ENCODE measurements around the gene EIF2A.

The EIF2A gene

GRCh38 chr3:150603153-150603979, 56.8 kb downstream of the EIF2A start, which contains the start of gene SELENOT:
Gene SELENOT, plus strand, starts transcription at chr3:150603321. Its CDS starts 42 bp downstream, at chr3:150603363.
- CTCF ChIA-PET, result interaction anchor here (0.7 to 1.3 kb wide), 4 partner anchors 10 to 993 kb away, joined by 3 to 6 read pairs (median 3); no protein-coding TSS in a partner anchor
- POLR2A ChIA-PET (ENCODE audit: low non-redundant PET), result interaction anchor here (0.7 kb wide), 1 partner anchor 9 kb away, joined by 4 read pairs; no protein-coding TSS in a partner anchor
- H3K27ac ChIP-seq, result peak within 1 kb of the TSS; percentile 99
- peak; percentile 17; the same call in 1 of the 2 replicates for TF ChIP-seq CTCF (conservative IDR thresholded peaks at IDR 0.05; ENCODE audit: low read depth)
- DNase-seq (ENCODE audit: low spot score), result peak; percentile 98

GRCh38 chr3:150603980-150604319, 57.4 kb downstream of the EIF2A start:
- POLR2A ChIA-PET (ENCODE audit: low non-redundant PET), result no interaction called here
- TF ChIP-seq CTCF (conservative IDR thresholded peaks at IDR 0.05; ENCODE audit: low read depth), result no peak
- CTCF ChIA-PET, result no interaction called here
- DNase-seq (ENCODE audit: low spot score), result peak; percentile 8
- H3K27ac ChIP-seq, result peak overlapping the region; percentile 99

- ChIA-PET CTCF (no interaction called here), POLR2A (ENCODE audit: low non-redundant PET) (interaction anchor here (0.7 kb wide), 1 partner anchor 17 kb away, joined by 9 read pairs; no protein-coding TSS in a partner anchor)
- no peak for TF ChIP-seq CTCF (conservative IDR thresholded peaks at IDR 0.05; ENCODE audit: low read depth)
- no peak for DNase-seq (ENCODE audit: low spot score)
- H3K27ac ChIP-seq, result no peak overlapping the region
Measured at GRCh38 chr3:150605998-150606641, 59.5 kb downstream of the EIF2A start.

- DNase-seq (ENCODE audit: low spot score), result no peak
- CTCF ChIA-PET, result no interaction called here
- POLR2A ChIA-PET (ENCODE audit: low non-redundant PET), result no interaction called here
Measured at GRCh38 chr3:150607267-150608065, 60.9 kb downstream of the EIF2A start.

GRCh38 chr3:150609988-150610387, 63.4 kb downstream of the EIF2A start:
- no peak for DNase-seq (ENCODE audit: low spot score)
- ChIA-PET CTCF (interaction anchor here (0.7 kb wide), 1 partner anchor 22 kb away, joined by 3 read pairs; no protein-coding TSS in a partner anchor), POLR2A (ENCODE audit: low non-redundant PET) (no interaction called here)
- no peak for TF ChIP-seq CTCF (conservative IDR thresholded peaks at IDR 0.05; ENCODE audit: low read depth)
- no peak overlapping the region for H3K27ac ChIP-seq

More at GRCh38 chr3:150607267-150608065, 60.9 kb downstream of the EIF2A start:
- TF ChIP-seq CTCF (conservative IDR thresholded peaks at IDR 0.05; ENCODE audit: low read depth), result no peak
- no peak overlapping the region for H3K27ac ChIP-seq

GRCh38 chr3:150610785-150611184, 64.2 kb downstream of the EIF2A start:
- POLR2A ChIA-PET (ENCODE audit: low non-redundant PET), result no interaction called here

More at GRCh38 chr3:150610785-150611184, 64.2 kb downstream of the EIF2A start:
- TF ChIP-seq CTCF (conservative IDR thresholded peaks at IDR 0.05; ENCODE audit: low read depth), result no peak
- CTCF ChIA-PET, result interaction anchor here (0.6 kb wide), 1 partner anchor 83 kb away, joined by 3 read pairs; no protein-coding TSS in a partner anchor
- H3K27ac ChIP-seq, result no peak overlapping the region
- no peak for DNase-seq (ENCODE audit: low spot score)
